Measurements from ENCODE around the gene CCDC107. TPM values are rescaled to one million over a fixed set of nuclear protein-coding genes. Genes with fewer than 3 reads are reported as not detected.
"Not testable (repeated sequence)": the region's sequence is repeated elsewhere in the genome, so short reads cannot be mapped to it uniquely, and the experiment has no call there.

CCDC107 gene
- 10 to 100 TPM; 38.5 to 64.3 TPM for total RNA-seq

GRCh38 chr9:35658137-35658967 lies at the start of gene CCDC107:
CCDC107 (plus strand) TSS chr9:35658292; CDS start chr9:35658380, 88 bp downstream.
- Histone ChIP-seq H3K4me1 (peaks cover 0 to 42% of the 10 kb centered on the region in 2 donors), H3K4me3 (peak within 1 kb of the TSS; percentile 85 to 89), H3K27ac (peak within 1 kb of the TSS; percentile 97 to 98), H3K27me3 (no peaks in the 10 kb centered on the region), H3K9me3 (no peaks in the 10 kb centered on the region), H3K36me3 (peaks cover 15% of the 10 kb centered on the region)
- peak; percentile 42 to 83 for TF ChIP-seq CTCF (IDR thresholded peaks at IDR 0.05)
- DNase-seq (ENCODE audit: low spot score): peak; percentile 81

GRCh38 chr9:35609001-35609819 lies 48.9 kb upstream of the CCDC107 start:
- DNase-seq (ENCODE audit: low spot score): no peak
- H3K27me3 ChIP-seq: no peaks in the 10 kb centered on the region
- TF ChIP-seq CTCF (IDR thresholded peaks at IDR 0.05): no peak
- peaks cover 0 to 16% of the 10 kb centered on the region in 2 donors for H3K4me1 ChIP-seq
- H3K4me3 ChIP-seq: no peak overlapping the region
- peaks cover 27% of the 10 kb centered on the region for H3K36me3 ChIP-seq
- no peak overlapping the region for H3K27ac ChIP-seq
- no peaks in the 10 kb centered on the region for H3K9me3 ChIP-seq

GRCh38 chr9:35609820-35610163 lies 48.3 kb upstream of the CCDC107 start:
- TF ChIP-seq CTCF (IDR thresholded peaks at IDR 0.05): no peak
- H3K27me3 ChIP-seq: no peaks in the 10 kb centered on the region
- peaks cover 27% of the 10 kb centered on the region for H3K36me3 ChIP-seq
- H3K4me3 ChIP-seq: no peak overlapping the region
- no peak for DNase-seq (ENCODE audit: low spot score)
- no peaks in the 10 kb centered on the region for H3K9me3 ChIP-seq
- H3K4me1 ChIP-seq: peaks cover 0 to 16% of the 10 kb centered on the region in 2 donors
- H3K27ac ChIP-seq: no peak overlapping the region

GRCh38 chr9:35611230-35611797 lies 46.8 kb upstream of the CCDC107 start:
- H3K27me3 ChIP-seq: no peaks in the 10 kb centered on the region
- DNase-seq (ENCODE audit: low spot score): no peak
- peaks cover 0 to 9% of the 10 kb centered on the region in 2 donors for H3K4me1 ChIP-seq
- H3K9me3 ChIP-seq: no peaks in the 10 kb centered on the region
- no peak overlapping the region for H3K4me3 ChIP-seq
- no peak overlapping the region for H3K27ac ChIP-seq
- peaks cover 27% of the 10 kb centered on the region for H3K36me3 ChIP-seq
- peak; percentile 44 to 62 for TF ChIP-seq CTCF (IDR thresholded peaks at IDR 0.05)

- H3K36me3 ChIP-seq: peaks cover 27% of the 10 kb centered on the region
- DNase-seq (ENCODE audit: low spot score); H3K27ac ChIP-seq; H3K9me3 ChIP-seq; H3K27me3 ChIP-seq; H3K4me1 ChIP-seq; H3K4me3 ChIP-seq: not testable (repeated sequence)
Observed at GRCh38 chr9:35612066-35612465, 46.0 kb upstream of the CCDC107 start.

- Histone ChIP-seq H3K9me3 (no peaks in the 10 kb centered on the region), H3K36me3 (peaks cover 21% of the 10 kb centered on the region), H3K4me3 (no peak overlapping the region), H3K4me1 (peaks cover 0 to 13% of the 10 kb centered on the region in 2 donors), H3K27ac (no peak overlapping the region), H3K27me3 (no peaks in the 10 kb centered on the region)
- TF ChIP-seq CTCF (IDR thresholded peaks at IDR 0.05): no peak
- no peak for DNase-seq (ENCODE audit: low spot score)
Observed at GRCh38 chr9:35612843-35613242, 45.2 kb upstream of the CCDC107 start.

Measured in right atrium auricular region (tissue), 2 donors.